A172 (cell line): ENCODE results near the gene TTLL9. TPM values are rescaled to one million over a fixed set of nuclear protein-coding genes. Genes with fewer than 3 reads are reported as not detected.

Experiments
- DNase-seq: peaks from one replicate; pipeline ENCODE4 v3.0.0-alpha.2; 2015; ENCODE audit warnings: low spot score
- total RNA-seq: library from RNA; depleted of rRNA; stranded (reverse); fragments of >200 nt; shearing (Covaris generic); gene quantifications from 2 replicates; pipeline ENCODE4 v1.2.3, GENCODE V29; 2014

Gene TTLL9
- total RNA-seq, 1 experiment from 2014 or later, result 0.12 TPM

- peak; percentile 96 for DNase-seq
Observed at GRCh38 chr20:31879143-31879987, 8.9 kb downstream of the TTLL9 start.

- DNase-seq, result no peak
Observed at GRCh38 chr20:31881945-31882344, 11.5 kb downstream of the TTLL9 start.

- DNase-seq, result no peak
Observed at GRCh38 chr20:31883829-31884228, 13.4 kb downstream of the TTLL9 start.

- DNase-seq, result no peak
Observed at GRCh38 chr20:31890646-31891045, 20.2 kb downstream of the TTLL9 start.

- DNase-seq, result peak; percentile 89
Observed at GRCh38 chr20:31894980-31895675, 24.7 kb downstream of the TTLL9 start.

- DNase-seq, result no peak
Observed at GRCh38 chr20:31896049-31896448, 25.6 kb downstream of the TTLL9 start.

GRCh38 chr20:31897541-31897940 is 27.1 kb downstream of the TTLL9 start:
- no peak for DNase-seq

- no peak for DNase-seq
Observed at GRCh38 chr20:31901615-31902014, 31.2 kb downstream of the TTLL9 start.

GRCh38 chr20:31903627-31904386 is 33.4 kb downstream of the TTLL9 start:
- no peak for DNase-seq

- no peak for DNase-seq
Observed at GRCh38 chr20:31906001-31906400, 35.6 kb downstream of the TTLL9 start.

GRCh38 chr20:31907046-31907445 is 36.6 kb downstream of the TTLL9 start:
- DNase-seq, result no peak

- no peak for DNase-seq
Observed at GRCh38 chr20:31908016-31908415, 37.6 kb downstream of the TTLL9 start.

- DNase-seq, result no peak
Observed at GRCh38 chr20:31908424-31908823, 38.0 kb downstream of the TTLL9 start.

GRCh38 chr20:31909253-31910070 is 39.0 kb downstream of the TTLL9 start:
- no peak for DNase-seq

GRCh38 chr20:31910071-31910803 is 39.8 kb downstream of the TTLL9 start:
- DNase-seq, result no peak

GRCh38 chr20:31913431-31914157 is 43.2 kb downstream of the TTLL9 start:
- DNase-seq, result no peak

- no peak for DNase-seq
Observed at GRCh38 chr20:31914170-31914569, 43.7 kb downstream of the TTLL9 start.

GRCh38 chr20:31915491-31916280 is 45.3 kb downstream of the TTLL9 start:
- DNase-seq, result no peak

GRCh38 chr20:31916708-31917107 is 46.3 kb downstream of the TTLL9 start:
- DNase-seq, result no peak
